GM08714 (cell line): ENCODE measurements around the gene WDFY2.
A peak's percentile ranks its signal among the peaks of the same experiment; 100 is the strongest.
"Not testable (repeated sequence)": the region's sequence is repeated elsewhere in the genome, so short reads cannot be mapped to it uniquely, and the experiment has no call there.

Source experiments
- H3K4me3 ChIP-seq: fragments of 200-500 bp; sonication (Bioruptor generic); 2 replicates; pipeline ENCODE4 v1.5.1; 2014; ENCODE audit warnings: mild to moderate bottlenecking, low read length, inconsistent platforms
- ZNF274 ChIP-seq: IDR thresholded peaks from 2 replicates; pipeline ENCODE4 v1.6.1; 2012; ENCODE audit warnings: mild to moderate bottlenecking, low read depth, low read length

Gene WDFY2

DNA sequence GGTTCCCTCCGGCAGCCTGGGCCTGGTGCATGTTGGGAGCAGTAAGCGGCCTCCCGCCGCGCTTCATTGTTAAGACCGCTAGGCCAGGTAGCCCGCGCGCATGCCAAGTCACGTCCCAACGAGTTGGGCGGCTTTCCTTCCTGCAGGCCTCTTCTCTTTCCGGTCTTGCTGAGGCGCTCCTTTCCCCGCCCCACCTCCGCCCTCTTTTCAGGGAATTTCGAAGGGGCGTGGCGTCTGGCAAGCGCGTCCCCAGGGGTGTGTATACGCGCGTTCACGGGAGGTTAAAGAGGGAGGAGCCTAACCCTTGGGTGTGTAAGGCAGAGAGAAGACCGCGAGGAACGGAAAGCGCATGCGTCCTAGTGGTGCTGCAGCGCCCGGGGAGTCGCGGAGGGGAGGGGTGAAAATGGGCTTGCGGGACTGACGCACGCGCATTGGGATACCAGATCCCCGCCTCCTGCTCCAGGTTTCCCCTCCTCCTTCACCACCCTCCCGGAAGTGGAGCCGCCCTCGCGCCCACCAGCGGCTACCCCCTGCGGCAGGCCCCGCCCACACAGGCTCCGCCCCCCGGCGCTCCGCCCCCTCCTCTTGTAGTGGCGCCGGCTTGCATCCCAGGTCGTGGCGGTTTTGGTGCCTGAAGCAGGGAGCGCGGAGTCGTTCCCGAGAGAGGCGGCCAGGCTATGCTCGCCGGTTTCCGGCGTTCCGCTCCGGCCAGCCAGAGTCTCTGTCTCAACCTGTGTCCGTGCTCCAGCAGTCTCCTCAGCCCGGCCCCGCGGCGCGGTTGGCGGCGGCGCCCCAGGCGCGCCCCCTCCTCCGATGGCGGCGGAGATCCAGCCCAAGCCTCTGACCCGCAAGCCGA is at the start of gene WDFY2:
Gene WDFY2 (plus strand): TSS at position 588 of the 856 bp plus-strand sequence. CDS start 226 bp downstream, at position 814.
- H3K4me3 ChIP-seq: peak within 1 kb of the TSS; percentile 90
- TF ChIP-seq ZNF274: no peak

- H3K4me3 ChIP-seq: no peak overlapping the region
- TF ChIP-seq ZNF274: no peak
Measured at GRCh38 chr13:51538591-51539179, 45.6 kb upstream of the WDFY2 start.

DNA sequence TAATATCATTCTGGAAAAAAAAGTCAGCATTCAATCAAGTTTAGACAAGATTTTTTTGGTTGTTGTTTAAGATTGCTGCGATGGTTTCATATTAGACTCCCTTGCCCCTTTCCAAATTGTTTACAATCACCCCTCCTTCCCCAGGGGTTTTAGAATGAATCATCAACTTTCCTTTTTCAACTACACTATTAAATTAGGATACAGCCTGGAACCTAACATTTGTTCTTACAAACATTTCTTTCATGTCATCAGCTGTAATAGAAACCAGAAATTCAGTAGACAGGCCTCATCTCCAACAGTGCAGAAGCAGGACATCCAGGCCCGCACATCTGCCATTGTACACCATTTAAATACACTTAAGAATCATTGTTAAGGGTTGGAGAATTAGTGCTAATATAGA is 44.4 kb upstream of the WDFY2 start:
- TF ChIP-seq ZNF274: no peak
- H3K4me3 ChIP-seq: no peak overlapping the region

- H3K4me3 ChIP-seq: no peak overlapping the region
- no peak for TF ChIP-seq ZNF274
Measured at GRCh38 chr13:51541037-51541436, 43.2 kb upstream of the WDFY2 start.

GRCh38 chr13:51541809-51542258 is 42.4 kb upstream of the WDFY2 start:
- no peak overlapping the region for H3K4me3 ChIP-seq
- no peak for TF ChIP-seq ZNF274

DNA sequence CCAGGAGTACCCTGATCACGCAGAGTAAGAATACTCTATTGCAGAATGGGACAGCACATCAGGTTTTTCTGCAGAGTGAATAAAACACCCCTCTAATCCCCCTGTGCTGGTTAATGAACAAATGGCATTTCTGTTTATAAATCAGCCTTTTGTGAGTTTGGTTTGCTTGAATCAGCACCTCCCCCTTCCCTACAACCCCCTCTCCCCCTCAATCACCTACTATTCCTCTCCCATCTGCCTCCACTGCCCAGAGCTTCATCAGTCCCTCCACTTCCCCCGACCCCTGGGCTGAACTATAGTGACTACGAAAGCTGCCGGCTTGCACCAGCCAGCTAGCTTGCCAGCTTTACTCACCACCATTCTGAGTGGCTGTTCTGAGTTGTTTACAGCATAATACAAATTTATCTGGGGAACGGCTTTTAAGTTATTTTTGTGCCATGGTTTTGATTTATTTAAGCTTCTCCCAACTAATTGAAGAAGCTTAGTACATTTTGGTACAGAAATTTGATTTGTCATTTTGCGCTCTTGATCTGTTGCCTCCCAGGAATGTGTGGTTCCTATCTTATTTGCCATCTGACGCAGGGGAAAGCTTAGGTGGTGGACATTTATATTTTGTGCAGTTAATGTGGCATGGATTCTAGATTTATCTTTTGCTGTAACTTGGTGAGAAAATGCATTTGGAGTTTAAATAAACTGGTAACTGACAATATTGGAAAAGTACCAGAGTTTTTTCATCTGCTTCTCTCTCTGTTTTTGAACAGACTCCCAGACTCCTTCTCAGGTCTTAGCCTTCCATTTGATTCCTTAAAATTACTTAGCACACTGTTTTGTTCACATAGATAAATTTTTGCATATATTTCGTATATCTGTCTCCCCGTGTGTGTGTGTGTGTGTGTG is 41.7 kb upstream of the WDFY2 start:
- TF ChIP-seq ZNF274: no peak
- H3K4me3 ChIP-seq: no peak overlapping the region

DNA sequence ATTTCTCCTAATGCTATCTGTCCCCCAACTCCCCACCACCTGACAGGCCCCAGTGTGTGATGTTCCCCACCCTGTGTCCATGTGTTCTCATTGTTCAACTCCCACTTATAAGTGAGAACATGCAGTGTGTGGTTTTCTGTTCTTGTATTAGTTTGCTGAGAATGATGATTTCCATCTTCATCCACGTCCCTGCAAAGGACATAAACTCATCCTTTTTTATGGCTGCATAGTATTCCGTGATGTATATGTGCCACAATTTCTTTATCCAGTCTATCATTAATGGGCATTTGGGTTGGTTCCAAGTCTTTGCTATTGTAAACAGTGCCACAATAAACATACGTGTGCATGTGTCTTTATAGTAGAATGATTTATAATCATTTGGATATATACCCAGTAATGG is 38.8 kb upstream of the WDFY2 start:
- H3K4me3 ChIP-seq: not testable (repeated sequence)

GRCh38 chr13:51547425-51548176 is 36.7 kb upstream of the WDFY2 start:
- TF ChIP-seq ZNF274: no peak
- H3K4me3 ChIP-seq: no peak overlapping the region

GRCh38 chr13:51549050-51549449 is 35.2 kb upstream of the WDFY2 start:
- H3K4me3 ChIP-seq: no peak overlapping the region
- TF ChIP-seq ZNF274: no peak

- no peak overlapping the region for H3K4me3 ChIP-seq
- TF ChIP-seq ZNF274: no peak
Measured at GRCh38 chr13:51549593-51549992, 34.7 kb upstream of the WDFY2 start.

DNA sequence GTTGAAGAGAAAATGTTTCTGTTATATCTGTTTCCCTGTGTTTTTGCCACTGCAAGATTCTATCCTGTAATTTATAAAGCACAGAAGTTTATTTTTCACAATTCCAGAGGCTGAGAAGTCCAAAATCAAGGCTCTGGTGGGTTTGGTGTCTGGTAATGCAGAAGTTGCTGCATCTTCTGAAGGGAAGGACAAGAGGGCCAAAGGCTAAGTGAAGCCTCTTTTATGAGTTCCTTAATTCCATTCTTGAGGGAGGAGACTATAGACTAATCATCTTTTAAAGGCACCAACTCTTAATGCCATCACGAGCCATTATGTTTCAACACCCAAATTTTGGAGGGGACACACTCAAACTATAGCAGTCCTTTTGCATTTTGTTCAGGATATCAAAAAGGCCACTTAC is 34.1 kb upstream of the WDFY2 start:
- H3K4me3 ChIP-seq: no peak overlapping the region
- no peak for TF ChIP-seq ZNF274

DNA sequence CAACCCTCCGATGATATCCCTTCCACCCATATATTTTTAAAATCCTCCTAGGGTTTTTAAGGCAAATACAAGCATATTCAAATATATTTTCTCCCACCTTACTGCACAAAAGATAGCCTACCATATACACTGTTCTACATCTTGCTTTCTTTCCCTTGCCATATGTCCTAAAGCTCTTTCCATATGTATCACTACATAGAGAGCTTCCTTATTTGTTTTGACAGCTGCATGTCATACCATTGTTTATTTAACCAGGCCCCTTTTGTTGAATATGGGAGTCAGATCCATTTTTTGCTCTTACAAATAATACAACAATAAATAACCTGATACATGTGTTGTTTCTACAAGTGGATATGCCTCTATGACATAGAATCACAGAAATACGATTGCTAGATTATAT is 32.8 kb upstream of the WDFY2 start:
- H3K4me3 ChIP-seq: no peak overlapping the region
- TF ChIP-seq ZNF274: no peak

DNA sequence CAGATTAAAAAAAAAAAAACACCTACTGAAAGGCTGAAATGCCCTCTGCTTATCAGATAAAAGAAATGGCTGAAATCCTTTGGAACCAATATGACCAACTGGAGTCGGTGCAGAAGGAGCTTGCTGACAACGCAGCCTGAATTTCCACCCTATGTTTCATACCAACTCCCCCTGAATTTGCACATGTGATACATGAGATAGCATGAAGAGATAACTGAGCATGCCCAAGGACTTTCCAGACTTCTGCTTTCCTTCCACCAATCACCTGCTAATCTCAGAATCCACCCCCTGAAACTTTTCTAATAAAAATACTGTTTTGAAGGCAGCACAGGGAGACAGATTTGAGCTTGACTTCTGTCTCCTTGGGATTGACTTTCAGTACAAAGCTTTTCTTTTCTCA is 32.2 kb upstream of the WDFY2 start:
- H3K4me3 ChIP-seq: no peak overlapping the region
- no peak for TF ChIP-seq ZNF274

- TF ChIP-seq ZNF274: no peak
- no peak overlapping the region for H3K4me3 ChIP-seq
Measured at GRCh38 chr13:51553531-51553930, 30.7 kb upstream of the WDFY2 start.

DNA sequence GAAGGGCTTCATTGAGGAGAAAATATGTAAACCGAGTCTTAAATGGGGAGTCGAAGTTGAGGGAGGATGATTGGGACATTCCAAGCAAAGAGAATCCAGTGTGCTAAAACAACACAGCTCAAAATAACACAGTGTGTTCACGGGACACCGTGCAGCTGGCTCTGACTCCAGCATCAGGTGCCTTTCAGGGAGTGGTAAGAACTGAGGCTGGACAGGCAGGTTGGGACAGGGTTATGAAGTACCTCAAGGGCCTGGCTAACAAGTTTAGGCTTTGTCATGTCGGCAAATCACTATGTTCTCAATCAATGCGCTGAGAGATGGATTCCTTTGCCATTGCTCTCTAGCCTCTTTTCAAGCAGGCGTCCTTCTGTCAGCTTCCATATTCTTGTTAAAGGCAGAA is 27.5 kb upstream of the WDFY2 start:
- TF ChIP-seq ZNF274: no peak
- H3K4me3 ChIP-seq: no peak overlapping the region
